OCI-LY3 (cell line): ENCODE results near the gene PLXDC2.

Source experiments
- EZH2phosphoT487 ChIP-seq: fragments of 200-600 bp; shearing (Covaris generic); IDR thresholded peaks from 2 replicates; pipeline ENCODE4 v1.6.1; 2018; ENCODE audit warnings: antibody characterized with exemption, mixed run types, low read depth
- TF ChIP-seq, protein P1 (sequence below): fragments of 200-600, 300-600 bp; sonication (generic); IDR thresholded peaks from 2 replicates; pipeline ENCODE4 v1.5.1; 2014; ENCODE audit warnings: antibody characterized with exemption, low read length, low read depth

DNA sequence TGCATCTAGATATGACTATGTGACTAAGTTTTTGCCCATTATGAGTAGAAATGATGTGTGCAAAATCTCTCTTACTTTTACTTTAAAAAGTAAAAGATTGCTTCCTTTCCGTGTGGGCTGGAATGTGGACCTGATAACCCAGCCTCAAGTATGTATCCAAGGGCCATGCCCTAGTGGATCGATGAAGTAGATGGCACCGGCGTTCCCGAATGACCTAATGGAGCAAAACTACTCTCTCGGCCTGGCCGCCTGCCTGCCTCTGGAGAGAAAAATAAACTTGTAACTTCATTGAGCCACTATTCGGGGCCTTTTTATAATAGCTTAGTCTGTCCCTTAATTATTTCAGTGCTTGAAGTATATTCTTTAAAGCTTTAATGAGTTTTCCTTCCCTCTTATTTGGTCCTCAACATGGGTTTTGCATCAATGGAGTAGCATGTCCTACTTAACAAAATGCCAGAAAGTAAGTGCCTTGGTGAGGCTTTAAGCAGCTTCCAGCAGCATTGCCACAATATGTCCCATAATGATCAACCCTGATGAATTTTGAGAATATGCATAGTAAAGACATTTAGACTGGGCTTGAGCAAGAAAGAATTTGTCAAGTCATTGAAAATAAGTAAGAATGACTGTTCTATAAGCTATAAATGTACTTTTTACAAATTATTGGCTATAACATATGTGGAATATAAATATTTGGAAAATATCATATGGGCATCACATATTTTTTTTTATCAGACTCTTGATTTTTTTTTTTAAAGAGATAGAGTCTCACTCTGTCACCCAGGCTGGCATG is 61.4 kb downstream of the PLXDC2 start:
- TF ChIP-seq, protein P1, sequence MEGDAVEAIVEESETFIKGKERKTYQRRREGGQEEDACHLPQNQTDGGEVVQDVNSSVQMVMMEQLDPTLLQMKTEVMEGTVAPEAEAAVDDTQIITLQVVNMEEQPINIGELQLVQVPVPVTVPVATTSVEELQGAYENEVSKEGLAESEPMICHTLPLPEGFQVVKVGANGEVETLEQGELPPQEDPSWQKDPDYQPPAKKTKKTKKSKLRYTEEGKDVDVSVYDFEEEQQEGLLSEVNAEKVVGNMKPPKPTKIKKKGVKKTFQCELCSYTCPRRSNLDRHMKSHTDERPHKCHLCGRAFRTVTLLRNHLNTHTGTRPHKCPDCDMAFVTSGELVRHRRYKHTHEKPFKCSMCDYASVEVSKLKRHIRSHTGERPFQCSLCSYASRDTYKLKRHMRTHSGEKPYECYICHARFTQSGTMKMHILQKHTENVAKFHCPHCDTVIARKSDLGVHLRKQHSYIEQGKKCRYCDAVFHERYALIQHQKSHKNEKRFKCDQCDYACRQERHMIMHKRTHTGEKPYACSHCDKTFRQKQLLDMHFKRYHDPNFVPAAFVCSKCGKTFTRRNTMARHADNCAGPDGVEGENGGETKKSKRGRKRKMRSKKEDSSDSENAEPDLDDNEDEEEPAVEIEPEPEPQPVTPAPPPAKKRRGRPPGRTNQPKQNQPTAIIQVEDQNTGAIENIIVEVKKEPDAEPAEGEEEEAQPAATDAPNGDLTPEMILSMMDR: no peak
- TF ChIP-seq EZH2phosphoT487: no peak
